CD4-positive, alpha-beta T cell treated with Interleukin-17A for 1 hour (primary cell): Measurements from ENCODE around the gene PICK1.
A peak's percentile ranks its signal among the peaks of the same experiment; 100 is the strongest.

ENCODE experiments used
- DNase-seq: peaks from one replicate; pipeline ENCODE4 v3.0.0-alpha.2; 2020

PICK1 gene

DNA sequence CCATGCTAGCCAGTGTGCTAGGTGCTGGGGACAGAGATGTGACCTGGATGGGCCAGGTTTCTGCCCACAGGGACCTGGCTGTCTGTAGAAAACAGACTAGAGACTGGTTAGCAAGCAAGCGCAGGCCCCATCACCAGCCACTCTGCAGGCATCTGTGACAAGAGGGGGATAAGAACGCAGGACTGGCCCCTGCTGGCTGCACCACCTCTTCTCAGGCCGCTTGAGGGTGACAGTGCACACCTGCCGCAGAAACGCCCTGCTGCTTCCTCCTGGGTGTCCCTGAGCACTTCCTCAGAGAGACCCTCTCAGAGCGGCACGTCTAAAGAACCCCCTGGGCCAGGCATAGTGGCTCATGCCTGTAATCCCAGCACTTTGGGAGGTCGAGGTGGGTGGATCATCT, 5.9 kb upstream of the PICK1 start:
- no peak for DNase-seq

- peak; percentile 81 for DNase-seq
These were observed 5.0 kb upstream of the PICK1 start for GRCh38 chr22:38051900-38052862.

DNA sequence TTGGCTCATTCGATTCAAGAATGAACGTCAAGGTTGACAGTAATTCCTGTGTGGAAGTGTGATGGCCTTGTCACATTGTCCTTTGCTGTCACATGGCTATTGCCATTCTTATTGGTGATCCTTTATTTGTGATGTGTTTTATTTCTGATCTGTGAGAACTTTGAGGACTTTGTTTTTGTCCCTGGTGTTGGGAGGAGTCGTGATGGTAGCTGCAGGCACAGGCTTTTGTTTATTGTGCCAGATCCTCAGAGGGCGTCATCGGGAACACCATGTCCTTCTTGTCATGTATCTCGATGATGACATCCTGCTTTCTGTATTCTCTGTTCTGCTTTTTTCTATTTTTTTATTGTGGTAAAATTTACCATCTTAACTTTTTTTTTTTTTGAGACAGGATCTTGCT, 5.6 kb downstream of the PICK1 start:
- no peak for DNase-seq

- DNase-seq: no peak
These were observed 8.3 kb downstream of the PICK1 start for GRCh38 chr22:38065539-38065938.

DNA sequence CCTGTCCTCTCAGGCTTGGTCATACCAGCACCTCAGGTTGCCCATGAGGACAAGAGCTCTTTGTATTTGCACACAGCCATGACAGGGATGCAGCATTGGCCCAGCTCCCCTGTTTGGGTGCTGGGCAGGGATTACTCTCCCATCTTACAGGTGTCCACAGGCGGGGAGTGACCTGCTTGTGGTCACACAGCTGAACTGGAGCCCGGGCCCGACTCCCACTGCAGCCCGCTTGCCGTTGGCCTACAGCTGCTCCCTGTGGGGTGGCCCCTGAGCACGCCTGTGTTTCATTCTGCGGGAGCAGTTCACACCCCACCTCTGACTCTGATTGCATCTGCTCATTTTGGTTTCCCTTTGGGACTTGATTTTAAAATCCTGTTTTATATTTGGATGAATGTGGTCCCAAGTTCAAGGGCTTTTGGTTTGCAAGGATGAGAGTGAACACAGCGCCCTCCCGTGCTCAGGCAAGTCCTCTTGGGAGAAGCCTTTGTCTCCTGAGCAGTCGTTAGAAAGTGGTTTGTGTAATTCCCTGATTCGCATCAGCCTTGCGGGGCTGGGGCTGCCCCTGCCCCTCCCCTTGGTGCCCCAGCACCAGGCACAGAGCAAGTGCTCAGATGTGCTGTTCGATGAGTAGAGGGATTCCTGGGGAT, 9.3 kb downstream of the PICK1 start:
- DNase-seq: no peak

DNA sequence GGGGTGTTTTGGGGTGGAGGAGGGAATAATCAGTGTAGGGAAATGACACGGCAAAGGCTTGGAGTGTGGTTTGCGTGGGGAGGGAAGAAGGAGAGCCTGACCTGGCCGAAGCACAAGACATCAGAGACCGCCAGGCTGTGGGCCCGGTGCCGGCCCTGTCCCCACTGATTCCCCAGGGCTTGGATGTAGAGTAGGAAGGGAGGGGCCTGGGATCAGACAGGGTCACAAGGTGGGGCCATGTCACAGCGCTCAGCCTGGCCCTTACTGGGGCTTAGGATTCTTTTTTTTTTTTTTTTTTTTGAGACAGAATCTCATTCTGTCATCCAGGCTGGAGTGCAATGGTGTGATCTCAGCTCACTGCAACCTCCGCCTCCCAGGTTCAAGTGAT, 9.8 kb downstream of the PICK1 start:
- no peak for DNase-seq

- no peak for DNase-seq
These were observed 10.7 kb downstream of the PICK1 start for GRCh38 chr22:38067761-38068360.

GRCh38 chr22:38068641-38069371, 11.6 kb downstream of the PICK1 start:
- no peak for DNase-seq

- no peak for DNase-seq
These were observed 12.4 kb downstream of the PICK1 start for GRCh38 chr22:38069372-38070249.

- no peak for DNase-seq
These were observed 13.2 kb downstream of the PICK1 start for GRCh38 chr22:38070250-38070921.

- DNase-seq: no peak
These were observed 14.5 kb downstream of the PICK1 start for GRCh38 chr22:38071421-38072321.

DNA sequence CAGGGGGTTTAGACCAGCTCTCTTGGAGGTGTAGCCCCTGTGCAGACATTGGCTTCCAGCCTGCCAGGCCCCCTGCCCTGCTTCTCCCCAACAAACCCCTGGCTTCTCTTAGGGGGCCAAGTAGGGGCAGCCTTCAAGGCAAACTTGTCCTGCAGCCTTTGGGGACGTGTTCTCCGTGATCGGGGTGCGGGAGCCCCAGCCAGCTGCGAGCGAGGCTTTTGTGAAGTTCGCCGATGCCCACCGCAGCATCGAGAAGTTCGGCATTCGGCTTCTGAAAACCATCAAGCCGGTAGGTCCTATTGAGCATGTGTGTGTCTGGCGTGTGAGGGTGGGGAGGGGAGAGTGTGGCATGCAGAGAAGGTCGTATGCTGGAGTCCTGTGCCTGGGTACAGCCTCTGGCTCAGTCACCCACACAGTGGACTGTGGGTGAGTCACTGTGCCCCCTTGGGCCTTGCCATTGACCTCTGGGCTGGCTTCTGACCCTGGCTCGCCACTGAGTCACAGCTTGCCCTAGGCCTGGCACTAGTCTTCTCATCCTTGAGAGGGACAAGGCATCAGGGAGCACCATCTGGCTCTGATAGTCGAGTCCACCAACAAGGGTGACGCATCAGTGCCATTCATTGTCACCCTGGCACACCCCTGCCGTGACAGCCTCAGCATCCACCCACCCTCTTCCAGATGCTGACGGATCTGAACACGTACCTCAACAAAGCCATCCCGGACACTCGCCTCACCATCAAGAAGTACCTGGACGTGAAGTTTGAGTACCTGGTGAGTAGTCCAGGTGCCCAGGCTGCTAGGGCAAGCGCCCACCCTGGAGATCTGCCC, 15.3 kb downstream of the PICK1 start:
- DNase-seq: no peak

DNA sequence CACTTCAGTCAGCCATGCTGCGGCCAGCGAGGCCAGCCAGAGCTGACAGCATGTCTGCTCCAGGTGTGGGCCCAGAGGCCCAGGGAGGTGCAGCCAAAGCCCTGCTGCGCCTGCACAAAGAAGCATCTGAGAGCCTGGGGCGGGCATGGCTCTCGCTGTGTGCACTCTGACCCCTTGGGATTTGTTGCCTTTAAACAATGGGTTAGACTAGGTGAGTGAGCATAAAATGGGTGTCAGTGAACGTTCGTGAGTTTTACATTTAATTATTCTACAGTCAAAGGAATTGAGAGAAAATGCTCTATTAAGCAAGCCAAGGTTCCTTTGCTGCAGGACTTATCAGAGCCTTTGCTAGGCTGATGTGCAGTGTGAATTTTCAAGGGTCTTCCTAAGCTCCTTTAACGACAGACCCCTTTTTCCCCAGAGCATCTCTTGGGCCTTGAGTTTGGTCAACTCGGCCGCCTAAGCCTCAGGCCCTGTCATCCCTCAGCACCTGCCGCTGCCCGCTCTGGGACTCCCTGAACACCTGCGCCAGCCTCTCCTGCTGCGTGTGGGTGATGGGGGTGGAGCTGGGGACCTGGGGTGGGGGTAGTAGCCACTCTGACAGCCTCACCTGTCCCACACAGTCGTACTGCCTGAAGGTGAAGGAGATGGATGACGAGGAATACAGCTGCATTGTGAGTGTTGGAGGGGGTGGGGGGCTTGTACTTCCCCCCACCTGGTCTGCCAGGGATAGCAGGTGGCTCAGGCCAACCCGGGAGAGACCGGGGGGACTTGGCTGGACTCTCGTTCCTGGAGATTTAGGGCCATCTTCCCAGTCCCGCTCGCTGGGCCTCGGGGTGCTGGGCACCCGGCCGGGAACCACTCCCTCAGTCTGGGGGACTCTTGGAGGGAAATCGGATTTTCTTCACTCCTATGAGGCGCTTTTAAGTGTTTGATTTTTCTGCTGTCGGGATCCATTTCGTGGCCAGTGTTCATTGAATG, 16.2 kb downstream of the PICK1 start:
- DNase-seq: no peak

- no peak for DNase-seq
These were observed 17.2 kb downstream of the PICK1 start for GRCh38 chr22:38074181-38075104.

- no peak for DNase-seq
These were observed 18.1 kb downstream of the PICK1 start for GRCh38 chr22:38075105-38075825.

DNA sequence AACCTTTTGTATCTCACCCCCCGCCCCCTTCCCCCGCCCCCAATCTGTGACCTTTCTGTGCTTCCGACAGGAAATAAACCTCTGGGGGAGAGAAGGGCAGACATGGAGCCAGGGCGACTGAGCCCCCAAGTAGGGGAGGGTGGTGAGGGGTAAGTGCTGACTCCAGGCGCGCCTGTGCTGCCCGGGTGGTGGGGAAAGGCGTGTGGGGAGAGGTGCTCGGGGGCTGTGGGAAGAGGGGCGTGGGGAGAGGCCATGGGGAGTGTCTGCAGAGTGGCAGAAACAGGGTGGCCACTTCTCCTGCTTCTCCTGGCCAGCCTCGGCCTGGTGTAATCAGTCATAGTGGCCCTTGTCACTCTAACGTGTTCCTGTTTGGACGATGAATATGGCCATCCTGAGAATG, 18.8 kb downstream of the PICK1 start:
- no peak for DNase-seq
